GM20000 (cell line): ENCODE results near the gene CNOT9.

Experiments used
- DNase-seq: peaks from one replicate; pipeline ENCODE4 v3.0.0; 2012; ENCODE audit warnings: low spot score
- CTCF ChIP-seq: IDR thresholded peaks from 2 replicates; pipeline ENCODE4 v1.5.1; 2012; ENCODE audit warnings: mild to moderate bottlenecking, control low read depth; ENCODE audit errors: extremely low read depth, missing control alignments

CNOT9 gene

GRCh38 chr2:218645126-218645525 lies 76.5 kb downstream of the CNOT9 start:
- no peak for TF ChIP-seq CTCF
- no peak for DNase-seq
